Measurements from ENCODE around the gene TIPIN.

The TIPIN gene

DNA sequence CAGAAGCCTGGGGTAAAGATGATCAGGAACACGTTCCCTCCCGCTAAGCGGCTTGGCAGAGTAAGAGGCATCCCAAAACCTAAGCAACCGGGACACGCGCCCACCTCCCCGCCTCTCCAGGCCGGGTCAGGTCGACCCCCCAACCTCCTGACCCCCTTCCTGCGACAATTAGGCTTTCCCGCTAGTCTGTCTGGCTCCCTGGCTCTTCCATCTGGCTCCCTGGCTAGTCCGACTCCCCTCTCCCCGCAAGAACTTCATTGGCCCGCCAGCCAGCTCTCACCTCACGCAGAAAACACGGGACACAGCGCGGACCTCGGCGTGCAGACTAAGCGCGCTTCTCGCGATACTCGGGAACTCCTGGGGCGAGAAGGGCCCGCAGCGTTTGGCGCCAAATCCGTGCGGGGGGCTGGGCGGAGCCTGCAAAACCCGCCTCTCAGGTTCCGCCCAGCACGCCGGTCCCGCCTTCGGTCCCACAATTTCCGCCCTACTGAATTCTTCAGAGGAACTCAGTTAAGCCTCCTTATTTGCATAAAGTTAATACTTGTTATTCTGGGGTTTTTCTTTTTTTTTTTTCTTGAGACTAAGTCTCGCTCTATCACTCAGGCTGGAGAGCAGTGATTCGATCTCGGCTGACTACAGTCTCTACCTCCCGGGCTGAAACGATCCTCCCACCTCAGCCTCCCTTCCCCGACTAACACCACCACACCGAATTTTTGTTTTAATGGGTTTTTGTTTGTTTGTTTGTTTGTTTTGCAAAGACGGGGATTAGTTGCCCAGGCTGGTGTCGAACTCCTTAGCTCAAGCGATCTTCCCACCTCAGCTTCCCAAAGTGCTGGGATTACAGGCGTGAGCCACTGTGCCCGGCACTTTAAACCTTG is at the start of gene TIPIN (continued):
- TF ChIP-seq, protein P1, sequence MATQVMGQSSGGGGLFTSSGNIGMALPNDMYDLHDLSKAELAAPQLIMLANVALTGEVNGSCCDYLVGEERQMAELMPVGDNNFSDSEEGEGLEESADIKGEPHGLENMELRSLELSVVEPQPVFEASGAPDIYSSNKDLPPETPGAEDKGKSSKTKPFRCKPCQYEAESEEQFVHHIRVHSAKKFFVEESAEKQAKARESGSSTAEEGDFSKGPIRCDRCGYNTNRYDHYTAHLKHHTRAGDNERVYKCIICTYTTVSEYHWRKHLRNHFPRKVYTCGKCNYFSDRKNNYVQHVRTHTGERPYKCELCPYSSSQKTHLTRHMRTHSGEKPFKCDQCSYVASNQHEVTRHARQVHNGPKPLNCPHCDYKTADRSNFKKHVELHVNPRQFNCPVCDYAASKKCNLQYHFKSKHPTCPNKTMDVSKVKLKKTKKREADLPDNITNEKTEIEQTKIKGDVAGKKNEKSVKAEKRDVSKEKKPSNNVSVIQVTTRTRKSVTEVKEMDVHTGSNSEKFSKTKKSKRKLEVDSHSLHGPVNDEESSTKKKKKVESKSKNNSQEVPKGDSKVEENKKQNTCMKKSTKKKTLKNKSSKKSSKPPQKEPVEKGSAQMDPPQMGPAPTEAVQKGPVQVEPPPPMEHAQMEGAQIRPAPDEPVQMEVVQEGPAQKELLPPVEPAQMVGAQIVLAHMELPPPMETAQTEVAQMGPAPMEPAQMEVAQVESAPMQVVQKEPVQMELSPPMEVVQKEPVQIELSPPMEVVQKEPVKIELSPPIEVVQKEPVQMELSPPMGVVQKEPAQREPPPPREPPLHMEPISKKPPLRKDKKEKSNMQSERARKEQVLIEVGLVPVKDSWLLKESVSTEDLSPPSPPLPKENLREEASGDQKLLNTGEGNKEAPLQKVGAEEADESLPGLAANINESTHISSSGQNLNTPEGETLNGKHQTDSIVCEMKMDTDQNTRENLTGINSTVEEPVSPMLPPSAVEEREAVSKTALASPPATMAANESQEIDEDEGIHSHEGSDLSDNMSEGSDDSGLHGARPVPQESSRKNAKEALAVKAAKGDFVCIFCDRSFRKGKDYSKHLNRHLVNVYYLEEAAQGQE (tag by site-specific recombination; IDR thresholded peaks at IDR 0.05) = peak; percentile 45; the same call in 1 of the 2 replicates
- TF ChIP-seq, protein P2, sequence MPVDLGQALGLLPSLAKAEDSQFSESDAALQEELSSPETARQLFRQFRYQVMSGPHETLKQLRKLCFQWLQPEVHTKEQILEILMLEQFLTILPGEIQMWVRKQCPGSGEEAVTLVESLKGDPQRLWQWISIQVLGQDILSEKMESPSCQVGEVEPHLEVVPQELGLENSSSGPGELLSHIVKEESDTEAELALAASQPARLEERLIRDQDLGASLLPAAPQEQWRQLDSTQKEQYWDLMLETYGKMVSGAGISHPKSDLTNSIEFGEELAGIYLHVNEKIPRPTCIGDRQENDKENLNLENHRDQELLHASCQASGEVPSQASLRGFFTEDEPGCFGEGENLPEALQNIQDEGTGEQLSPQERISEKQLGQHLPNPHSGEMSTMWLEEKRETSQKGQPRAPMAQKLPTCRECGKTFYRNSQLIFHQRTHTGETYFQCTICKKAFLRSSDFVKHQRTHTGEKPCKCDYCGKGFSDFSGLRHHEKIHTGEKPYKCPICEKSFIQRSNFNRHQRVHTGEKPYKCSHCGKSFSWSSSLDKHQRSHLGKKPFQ (tag by site-specific recombination; IDR thresholded peaks at IDR 0.05) = peak; percentile 55
- TF ChIP-seq ZNF391 (tag by site-specific recombination; IDR thresholded peaks at IDR 0.05; ENCODE audit: borderline replicate concordance, low read depth) (peak; percentile 70; the same call in 1 of the 2 replicates), ZNF768 (tag by site-specific recombination; IDR thresholded peaks at IDR 0.05) (no peak), ZNF366 (tag by site-specific recombination; conservative IDR thresholded peaks at IDR 0.05) (peak; percentile 26; the same call in 1 of the 2 replicates), BCL11B (tag by site-specific recombination; IDR thresholded peaks at IDR 0.05; ENCODE audit: low read depth) (peak; percentile 86; the same call in 1 of the 2 replicates), TRIM28 (IDR thresholded peaks at IDR 0.05; ENCODE audit: borderline replicate concordance, low read length) (0 out of 2 replicates have a peak, but pooled peaks have one; percentile 11), BCL11A (tag by site-specific recombination; IDR thresholded peaks at IDR 0.05; ENCODE audit: low read depth) (peak; percentile 36; the same call in 1 of the 2 replicates), ZNF202 (tag by site-specific recombination; IDR thresholded peaks at IDR 0.05; ENCODE audit: borderline replicate concordance) (no peak), ZNF549 (tag by site-specific recombination; IDR thresholded peaks at IDR 0.05) (no peak)
- TF ChIP-seq, protein P3, sequence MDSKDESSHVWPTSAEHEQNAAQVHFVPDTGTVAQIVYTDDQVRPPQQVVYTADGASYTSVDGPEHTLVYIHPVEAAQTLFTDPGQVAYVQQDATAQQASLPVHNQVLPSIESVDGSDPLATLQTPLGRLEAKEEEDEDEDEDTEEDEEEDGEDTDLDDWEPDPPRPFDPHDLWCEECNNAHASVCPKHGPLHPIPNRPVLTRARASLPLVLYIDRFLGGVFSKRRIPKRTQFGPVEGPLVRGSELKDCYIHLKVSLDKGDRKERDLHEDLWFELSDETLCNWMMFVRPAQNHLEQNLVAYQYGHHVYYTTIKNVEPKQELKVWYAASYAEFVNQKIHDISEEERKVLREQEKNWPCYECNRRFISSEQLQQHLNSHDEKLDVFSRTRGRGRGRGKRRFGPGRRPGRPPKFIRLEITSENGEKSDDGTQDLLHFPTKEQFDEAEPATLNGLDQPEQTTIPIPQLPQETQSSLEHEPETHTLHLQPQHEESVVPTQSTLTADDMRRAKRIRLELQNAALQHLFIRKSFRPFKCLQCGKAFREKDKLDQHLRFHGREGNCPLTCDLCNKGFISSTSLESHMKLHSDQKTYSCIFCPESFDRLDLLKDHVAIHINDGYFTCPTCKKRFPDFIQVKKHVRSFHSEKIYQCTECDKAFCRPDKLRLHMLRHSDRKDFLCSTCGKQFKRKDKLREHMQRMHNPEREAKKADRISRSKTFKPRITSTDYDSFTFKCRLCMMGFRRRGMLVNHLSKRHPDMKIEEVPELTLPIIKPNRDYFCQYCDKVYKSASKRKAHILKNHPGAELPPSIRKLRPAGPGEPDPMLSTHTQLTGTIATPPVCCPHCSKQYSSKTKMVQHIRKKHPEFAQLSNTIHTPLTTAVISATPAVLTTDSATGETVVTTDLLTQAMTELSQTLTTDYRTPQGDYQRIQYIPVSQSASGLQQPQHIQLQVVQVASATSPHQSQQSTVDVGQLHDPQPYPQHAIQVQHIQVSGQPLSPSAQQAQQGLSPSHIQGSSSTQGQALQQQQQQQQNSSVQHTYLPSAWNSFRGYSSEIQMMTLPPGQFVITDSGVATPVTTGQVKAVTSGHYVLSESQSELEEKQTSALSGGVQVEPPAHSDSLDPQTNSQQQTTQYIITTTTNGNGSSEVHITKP (tag by site-specific recombination; IDR thresholded peaks at IDR 0.05) = peak; percentile 94
- TF ChIP-seq, protein P4, sequence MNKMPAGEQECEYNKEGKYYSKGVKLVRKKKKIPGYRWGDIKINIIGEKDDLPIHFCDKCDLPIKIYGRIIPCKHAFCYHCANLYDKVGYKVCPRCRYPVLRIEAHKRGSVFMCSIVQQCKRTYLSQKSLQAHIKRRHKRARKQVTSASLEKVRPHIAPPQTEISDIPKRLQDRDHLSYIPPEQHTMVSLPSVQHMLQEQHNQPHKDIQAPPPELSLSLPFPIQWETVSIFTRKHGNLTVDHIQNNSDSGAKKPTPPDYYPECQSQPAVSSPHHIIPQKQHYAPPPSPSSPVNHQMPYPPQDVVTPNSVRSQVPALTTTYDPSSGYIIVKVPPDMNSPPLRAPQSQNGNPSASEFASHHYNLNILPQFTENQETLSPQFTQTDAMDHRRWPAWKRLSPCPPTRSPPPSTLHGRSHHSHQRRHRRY (tag by site-specific recombination; IDR thresholded peaks at IDR 0.05) = no peak

DNA sequence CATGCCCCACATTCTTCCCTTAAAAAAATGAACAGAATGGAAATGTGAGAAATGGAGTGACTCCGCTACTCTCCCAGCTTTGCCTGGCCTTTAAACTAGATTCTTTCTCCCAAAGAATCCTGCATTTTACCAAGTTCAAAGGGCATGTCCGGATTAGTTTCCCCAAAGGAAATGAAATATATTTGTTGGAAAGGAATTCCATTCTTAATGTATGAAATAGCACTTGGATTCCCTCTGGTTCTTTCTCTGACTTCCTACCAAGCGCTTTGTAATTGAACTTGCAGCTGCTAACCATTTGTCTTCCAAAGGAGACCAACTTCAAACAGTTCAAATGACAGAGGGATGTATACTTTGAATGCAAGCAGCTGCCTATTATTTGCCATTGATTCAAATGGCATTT is 49.1 kb upstream of the TIPIN start:
- H3K36me3 ChIP-seq (ENCODE audit: control insufficient read depth in 2 of 2, insufficient read depth in 1 of 2, low read length in 2 of 2) = no peaks in the 10 kb centered on the region
- POLR2A ChIA-PET = interaction anchor here (1.7 kb wide), 1 partner anchor 18 kb away, joined by 7 read pairs; the partner anchor contains the start of gene MAP2K1
- CTCF ChIA-PET = interaction anchor here (1.4 to 1.8 kb wide), 2 partner anchors 8 to 68 kb away, joined by 3 to 8 read pairs; no protein-coding TSS in a partner anchor
- H3K4me1 ChIP-seq (ENCODE audit: control insufficient read depth, insufficient read depth, low read length) = peaks cover 25% of the 10 kb centered on the region
- H3K9me3 ChIP-seq (ENCODE audit: control insufficient read depth, insufficient read depth, low read depth, low read length) = no peaks in the 10 kb centered on the region
- H3K27ac ChIP-seq (ENCODE audit: extremely low read depth, low read depth, low read length) = no peak overlapping the region
- no peak overlapping the region for H3K4me3 ChIP-seq (ENCODE audit: low read depth, low read length)
- TF ChIP-seq ZNF404 (tag by site-specific recombination; IDR thresholded peaks at IDR 0.05) (no peak), ZNF654 (tag by site-specific recombination; IDR thresholded peaks at IDR 0.05; ENCODE audit: low read depth) (no peak), ZBTB20 (tag by site-specific recombination; IDR thresholded peaks at IDR 0.05) (no peak), ZNF544 (tag by site-specific recombination; IDR thresholded peaks at IDR 0.05) (no peak), ZNF776 (tag by site-specific recombination; IDR thresholded peaks at IDR 0.05; ENCODE audit: borderline replicate concordance) (no peak), ZBTB21 (tag by site-specific recombination; IDR thresholded peaks at IDR 0.05) (no peak), ZIC2 (tag by site-specific recombination; IDR thresholded peaks at IDR 0.05) (no peak), SP2 (tag by site-specific recombination; IDR thresholded peaks at IDR 0.05) (no peak)
- TF ChIP-seq, protein P5, sequence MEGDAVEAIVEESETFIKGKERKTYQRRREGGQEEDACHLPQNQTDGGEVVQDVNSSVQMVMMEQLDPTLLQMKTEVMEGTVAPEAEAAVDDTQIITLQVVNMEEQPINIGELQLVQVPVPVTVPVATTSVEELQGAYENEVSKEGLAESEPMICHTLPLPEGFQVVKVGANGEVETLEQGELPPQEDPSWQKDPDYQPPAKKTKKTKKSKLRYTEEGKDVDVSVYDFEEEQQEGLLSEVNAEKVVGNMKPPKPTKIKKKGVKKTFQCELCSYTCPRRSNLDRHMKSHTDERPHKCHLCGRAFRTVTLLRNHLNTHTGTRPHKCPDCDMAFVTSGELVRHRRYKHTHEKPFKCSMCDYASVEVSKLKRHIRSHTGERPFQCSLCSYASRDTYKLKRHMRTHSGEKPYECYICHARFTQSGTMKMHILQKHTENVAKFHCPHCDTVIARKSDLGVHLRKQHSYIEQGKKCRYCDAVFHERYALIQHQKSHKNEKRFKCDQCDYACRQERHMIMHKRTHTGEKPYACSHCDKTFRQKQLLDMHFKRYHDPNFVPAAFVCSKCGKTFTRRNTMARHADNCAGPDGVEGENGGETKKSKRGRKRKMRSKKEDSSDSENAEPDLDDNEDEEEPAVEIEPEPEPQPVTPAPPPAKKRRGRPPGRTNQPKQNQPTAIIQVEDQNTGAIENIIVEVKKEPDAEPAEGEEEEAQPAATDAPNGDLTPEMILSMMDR (tag by site-specific recombination; IDR thresholded peaks at IDR 0.05) = no peak
